Measurements from ENCODE around the gene TMC5.

The TMC5 gene

DNA sequence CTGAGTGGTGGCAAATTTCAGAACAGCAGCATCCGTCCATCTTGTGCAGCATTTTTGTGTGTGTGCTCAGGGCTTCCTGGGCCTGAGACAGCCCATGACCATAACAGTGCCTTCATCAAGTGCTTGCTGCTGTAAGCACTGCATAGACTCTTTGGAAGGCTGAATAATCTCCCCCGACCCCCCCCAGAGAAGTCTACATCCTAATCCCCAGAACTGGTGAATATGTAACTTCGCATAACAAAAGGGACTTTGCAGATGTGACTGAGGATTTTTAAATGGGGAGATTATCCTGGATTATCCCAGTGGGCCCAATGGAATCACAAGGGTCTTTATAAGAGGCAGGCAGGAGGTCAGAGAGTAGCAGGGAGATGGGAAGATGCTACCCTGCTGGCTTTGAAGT lies 50.6 kb downstream of the TMC5 start:
- Histone ChIP-seq H3K23ac (ENCODE audit: low read length) (no peak overlapping the region), H3K79me2 (ENCODE audit: control insufficient read depth, insufficient read depth, low read length, poor library complexity) (no peaks in the 10 kb centered on the region), H3K4ac (ENCODE audit: low read depth, low read length) (no peak overlapping the region), H3K4me2 (ENCODE audit: low read length) (no peak overlapping the region), H2BK12ac (ENCODE audit: low read length) (no peak overlapping the region), H2AK5ac (ENCODE audit: low read length) (no peak overlapping the region), H3K9ac (ENCODE audit: low read length) (no peak overlapping the region), H4K12ac (ENCODE audit: low read depth, low read length) (no peak overlapping the region), H3K27me3 (ENCODE audit: insufficient read depth, low read length) (no peaks in the 10 kb centered on the region), H3K18ac (ENCODE audit: low read length) (no peak overlapping the region), H2BK120ac (ENCODE audit: insufficient read depth, low read length, poor library complexity) (no peak overlapping the region), H4K8ac (ENCODE audit: low read depth, low read length) (no peak overlapping the region), H4K91ac (ENCODE audit: low read depth, low read length) (no peak overlapping the region), H2BK5ac (ENCODE audit: low read depth, low read length, poor library complexity) (no peak overlapping the region), H2AFZ (ENCODE audit: insufficient read depth, low read length, poor library complexity) (no peak overlapping the region), H3K79me1 (ENCODE audit: low read length) (no peaks in the 10 kb centered on the region), H3K14ac (ENCODE audit: low read length) (no peak overlapping the region), H3K36me3 (ENCODE audit: control insufficient read depth in 1 of 2, insufficient read depth in 2 of 2, low read length in 2 of 2) (no peaks in the 10 kb centered on the region), H3K27ac (ENCODE audit: low read depth, low read length) (no peak overlapping the region), H3K4me3 (ENCODE audit: low read depth, low read length) (no peak overlapping the region), H3K9me3 (ENCODE audit: insufficient read depth, low read depth, low read length) (no peaks in the 10 kb centered on the region), H3K4me1 (ENCODE audit: control insufficient read depth in 1 of 2, insufficient read depth in 2 of 2, low read length in 2 of 2) (peaks cover 9 to 10% of the 10 kb centered on the region in 2 experiments)
- DNase-seq, result no peak
- no CpG with 5 or more reads among the region's 3 CpGs for WGBS (ENCODE audit: extremely low coverage, insufficient coverage, insufficient read length)

DNA sequence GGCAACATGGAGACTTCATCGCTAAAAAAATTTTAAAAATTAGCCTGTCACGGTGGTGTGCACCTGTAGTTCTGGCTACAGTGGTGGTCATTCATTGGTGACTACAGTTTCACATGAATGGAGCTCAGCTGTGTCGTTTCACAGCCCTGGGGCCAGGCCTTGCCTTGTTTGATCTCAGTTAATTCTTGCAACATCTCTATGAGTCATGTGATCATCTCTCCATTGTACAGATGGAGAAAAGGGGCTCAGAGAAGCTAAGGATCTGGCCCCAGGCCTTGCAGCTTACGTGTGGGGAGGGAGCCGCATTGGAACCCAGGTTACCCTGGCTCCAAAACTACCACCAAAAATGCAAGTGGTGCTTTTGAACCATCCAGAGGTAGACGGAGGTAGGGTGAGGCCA lies 54.8 kb downstream of the TMC5 start:
- Histone ChIP-seq H2AK5ac (ENCODE audit: low read length) (no peak overlapping the region), H2BK5ac (ENCODE audit: low read depth, low read length, poor library complexity) (no peak overlapping the region), H3K4me2 (ENCODE audit: low read length) (no peak overlapping the region), H4K91ac (ENCODE audit: low read depth, low read length) (no peak overlapping the region), H3K79me1 (ENCODE audit: low read length) (no peaks in the 10 kb centered on the region), H3K36me3 (ENCODE audit: control insufficient read depth in 1 of 2, insufficient read depth in 2 of 2, low read length in 2 of 2) (no peaks in the 10 kb centered on the region), H2BK12ac (ENCODE audit: low read length) (no peak overlapping the region), H4K8ac (ENCODE audit: low read depth, low read length) (no peak overlapping the region), H3K18ac (ENCODE audit: low read length) (no peak overlapping the region), H3K4me1 (ENCODE audit: control insufficient read depth in 1 of 2, insufficient read depth in 2 of 2, low read length in 2 of 2) (no peaks in the 10 kb centered on the region), H3K9ac (ENCODE audit: low read length) (no peak overlapping the region), H3K9me3 (ENCODE audit: insufficient read depth, low read depth, low read length) (no peaks in the 10 kb centered on the region), H2AFZ (ENCODE audit: insufficient read depth, low read length, poor library complexity) (no peak overlapping the region), H4K12ac (ENCODE audit: low read depth, low read length) (no peak overlapping the region), H3K4me3 (ENCODE audit: low read depth, low read length) (no peak overlapping the region), H3K79me2 (ENCODE audit: control insufficient read depth, insufficient read depth, low read length, poor library complexity) (no peaks in the 10 kb centered on the region), H3K14ac (ENCODE audit: low read length) (no peak overlapping the region), H2BK120ac (ENCODE audit: insufficient read depth, low read length, poor library complexity) (no peak overlapping the region), H3K27ac (ENCODE audit: low read depth, low read length) (no peak overlapping the region), H3K27me3 (ENCODE audit: insufficient read depth, low read length) (no peaks in the 10 kb centered on the region), H3K4ac (ENCODE audit: low read depth, low read length) (no peak overlapping the region), H3K23ac (ENCODE audit: low read length) (no peak overlapping the region)
- DNase-seq, result peak in 1 of 2 donors; percentile 31
- no CpG with 5 or more reads among the region's 6 CpGs for WGBS (ENCODE audit: extremely low coverage, insufficient coverage, insufficient read length)

DNA sequence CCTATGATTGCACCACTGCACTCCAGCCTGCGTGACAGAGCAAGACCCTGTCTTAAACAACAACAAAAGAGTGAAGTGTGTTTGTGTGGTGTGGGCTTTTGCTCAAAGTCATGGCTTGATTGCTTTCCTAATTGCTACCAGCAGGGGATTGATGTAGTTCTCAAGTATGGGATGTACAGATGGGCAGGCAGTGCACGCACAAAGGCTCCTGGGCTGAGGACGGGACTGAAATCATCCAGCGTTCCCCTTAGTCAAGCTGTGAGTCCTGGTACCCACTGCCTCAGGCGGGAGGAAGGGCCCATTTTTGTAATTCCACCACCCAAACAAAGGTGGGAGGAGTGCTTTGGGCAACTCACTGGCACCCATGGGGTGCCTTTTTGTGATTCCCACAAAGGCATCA lies 56.9 kb downstream of the TMC5 start:
- Histone ChIP-seq H4K8ac (ENCODE audit: low read depth, low read length) (no peak overlapping the region), H2BK5ac (ENCODE audit: low read depth, low read length, poor library complexity) (no peak overlapping the region), H3K18ac (ENCODE audit: low read length) (no peak overlapping the region), H3K36me3 (ENCODE audit: control insufficient read depth in 1 of 2, insufficient read depth in 2 of 2, low read length in 2 of 2) (no peaks in the 10 kb centered on the region), H3K23ac (ENCODE audit: low read length) (no peak overlapping the region), H3K4me1 (ENCODE audit: control insufficient read depth in 1 of 2, insufficient read depth in 2 of 2, low read length in 2 of 2) (no peaks in the 10 kb centered on the region), H3K4me3 (ENCODE audit: low read depth, low read length) (no peak overlapping the region), H3K14ac (ENCODE audit: low read length) (no peak overlapping the region), H2BK120ac (ENCODE audit: insufficient read depth, low read length, poor library complexity) (no peak overlapping the region), H3K79me2 (ENCODE audit: control insufficient read depth, insufficient read depth, low read length, poor library complexity) (no peaks in the 10 kb centered on the region), H3K79me1 (ENCODE audit: low read length) (no peaks in the 10 kb centered on the region), H4K12ac (ENCODE audit: low read depth, low read length) (no peak overlapping the region), H3K4ac (ENCODE audit: low read depth, low read length) (no peak overlapping the region), H4K91ac (ENCODE audit: low read depth, low read length) (no peak overlapping the region), H3K27ac (ENCODE audit: low read depth, low read length) (no peak overlapping the region), H3K9me3 (ENCODE audit: insufficient read depth, low read depth, low read length) (no peaks in the 10 kb centered on the region), H2BK12ac (ENCODE audit: low read length) (no peak overlapping the region), H3K9ac (ENCODE audit: low read length) (no peak overlapping the region), H2AK5ac (ENCODE audit: low read length) (no peak overlapping the region), H2AFZ (ENCODE audit: insufficient read depth, low read length, poor library complexity) (no peak overlapping the region), H3K27me3 (ENCODE audit: insufficient read depth, low read length) (no peaks in the 10 kb centered on the region), H3K4me2 (ENCODE audit: low read length) (no peak overlapping the region)
- WGBS (ENCODE audit: extremely low coverage, insufficient coverage, insufficient read length), result no CpG with 5 or more reads among the region's 5 CpGs
- DNase-seq, result peak in 1 of 2 donors; percentile 6

DNA sequence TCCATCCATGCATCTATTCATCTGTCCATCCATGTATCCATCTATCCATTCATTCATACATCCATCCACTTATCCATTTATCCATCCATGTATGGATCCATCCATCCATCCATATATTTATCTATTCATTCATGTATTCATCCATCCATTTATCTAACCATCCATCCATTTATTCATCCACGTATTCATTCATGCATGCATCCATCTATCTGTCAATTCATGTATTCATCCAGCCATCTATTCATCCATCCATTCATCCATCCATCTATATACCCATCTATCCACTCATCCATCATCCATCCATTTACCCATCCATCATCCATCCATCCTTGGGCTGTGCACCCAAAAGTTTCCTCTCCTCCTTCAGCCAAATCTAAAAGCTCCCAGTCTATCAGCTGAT lies 60.8 kb downstream of the TMC5 start:
- Histone ChIP-seq H4K12ac (ENCODE audit: low read depth, low read length) (no peak overlapping the region), H3K4me3 (ENCODE audit: low read depth, low read length) (no peak overlapping the region), H3K27me3 (ENCODE audit: insufficient read depth, low read length) (no peaks in the 10 kb centered on the region), H4K91ac (ENCODE audit: low read depth, low read length) (no peak overlapping the region), H3K4me2 (ENCODE audit: low read length) (no peak overlapping the region), H2BK12ac (ENCODE audit: low read length) (no peak overlapping the region), H2BK5ac (ENCODE audit: low read depth, low read length, poor library complexity) (no peak overlapping the region), H3K4me1 (ENCODE audit: control insufficient read depth in 1 of 2, insufficient read depth in 2 of 2, low read length in 2 of 2) (peaks cover 0 to 4% of the 10 kb centered on the region in 2 experiments), H3K4ac (ENCODE audit: low read depth, low read length) (no peak overlapping the region), H3K79me1 (ENCODE audit: low read length) (no peaks in the 10 kb centered on the region), H4K8ac (ENCODE audit: low read depth, low read length) (no peak overlapping the region), H3K18ac (ENCODE audit: low read length) (no peak overlapping the region), H3K79me2 (ENCODE audit: control insufficient read depth, insufficient read depth, low read length, poor library complexity) (no peaks in the 10 kb centered on the region), H3K9ac (ENCODE audit: low read length) (no peak overlapping the region), H3K9me3 (ENCODE audit: insufficient read depth, low read depth, low read length) (no peaks in the 10 kb centered on the region), H3K36me3 (ENCODE audit: control insufficient read depth in 1 of 2, insufficient read depth in 2 of 2, low read length in 2 of 2) (no peaks in the 10 kb centered on the region), H2BK120ac (ENCODE audit: insufficient read depth, low read length, poor library complexity) (no peak overlapping the region), H2AFZ (ENCODE audit: insufficient read depth, low read length, poor library complexity) (no peak overlapping the region), H2AK5ac (ENCODE audit: low read length) (no peak overlapping the region), H3K14ac (ENCODE audit: low read length) (no peak overlapping the region), H3K27ac (ENCODE audit: low read depth, low read length) (no peak overlapping the region), H3K23ac (ENCODE audit: low read length) (no peak overlapping the region)
- no CpG with 5 or more reads among the region's 1 CpG for WGBS (ENCODE audit: extremely low coverage, insufficient coverage, insufficient read length)
- DNase-seq, result no peak
